H1 (cell line): ENCODE data around the gene SMARCC2. TPM values are rescaled to one million over a fixed set of nuclear protein-coding genes. Genes with fewer than 3 reads are reported as not detected.

Source experiments
- SIRT6 ChIP-seq: IDR thresholded peaks from one replicate; pipeline ENCODE4 v1.7.1; 2012; ENCODE audit warnings: low read length, inconsistent platforms
- polyA plus RNA-seq, 7 experiments: library from polyadenylated mRNA; depleted of rRNA in 3 of 7; stranded (reverse) in 5 of 7; unstranded in 2 of 7; fragments of >200 nt in 5 of 7; fragments of 200-250 nt in 2 of 7; gene quantifications; 1 replicate in 5 of 7; 2 replicates in 1 of 7; 4 replicates in 1 of 7; pipeline versions ENCODE4 v1.2.1 to v1.2.3, GENCODE V29; 2011 to 2013; ENCODE audit warnings: missing spikeins in 2 of 7, mixed read lengths in 2 of 7
- total RNA-seq: library from RNA; stranded (reverse); fragmentation: NEBNext Ultra II Directional; extraction: Animal tissue kit (Norgen Biotek cat#: 25700); gene quantifications from 2 replicates; pipeline ENCODE4 v1.2.1, GENCODE V29; 2021
- TF ChIP-seq, protein P1 (sequence below): IDR thresholded peaks from 2 replicates; pipeline ENCODE4 v1.6.1; 2012; ENCODE audit warnings: inconsistent platforms

Gene SMARCC2
- total and polyA plus RNA-seq, 2 of the 8 experiments (the other 6 are each of a cell fraction or from before 2014, with no cell fraction given) = 33.9 to 78.5 TPM

DNA sequence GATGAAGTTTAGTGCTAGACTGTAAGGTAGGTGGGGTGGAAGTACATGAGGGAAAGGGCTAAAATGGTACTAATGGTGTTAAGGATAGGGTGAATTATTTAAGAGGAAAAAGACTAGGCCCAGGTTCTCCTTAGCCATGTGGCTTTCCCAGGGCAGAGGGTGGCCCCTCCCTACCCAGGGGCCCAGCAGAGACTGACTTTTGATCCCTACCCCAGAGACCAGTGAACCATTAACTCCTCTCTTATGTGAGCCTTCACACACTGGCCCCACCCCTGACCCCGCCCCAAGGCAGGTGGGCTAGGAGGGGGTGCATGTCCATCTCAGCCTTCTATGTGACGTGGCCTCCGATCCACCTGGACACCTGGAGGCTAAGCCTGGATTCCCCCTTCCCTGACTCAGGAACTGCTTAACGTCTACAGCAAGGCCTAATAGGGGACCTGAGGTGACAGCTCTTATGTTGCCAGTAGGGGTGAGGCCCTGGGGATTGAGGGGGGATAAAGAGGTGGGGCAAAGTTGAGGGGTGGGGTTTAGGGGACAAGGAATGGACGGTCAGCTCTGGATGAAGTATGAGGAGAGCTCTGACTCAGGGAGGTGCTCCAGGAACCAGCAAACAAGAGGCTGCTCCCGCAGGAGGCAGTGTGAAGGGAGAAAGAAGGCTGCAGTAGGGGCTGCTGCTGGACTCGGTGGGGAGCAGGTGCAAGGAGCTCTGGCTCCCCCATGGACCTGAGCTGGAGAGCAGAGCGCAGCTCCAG is 41.3 kb upstream of the SMARCC2 start (continued):
- TF ChIP-seq, protein P1, sequence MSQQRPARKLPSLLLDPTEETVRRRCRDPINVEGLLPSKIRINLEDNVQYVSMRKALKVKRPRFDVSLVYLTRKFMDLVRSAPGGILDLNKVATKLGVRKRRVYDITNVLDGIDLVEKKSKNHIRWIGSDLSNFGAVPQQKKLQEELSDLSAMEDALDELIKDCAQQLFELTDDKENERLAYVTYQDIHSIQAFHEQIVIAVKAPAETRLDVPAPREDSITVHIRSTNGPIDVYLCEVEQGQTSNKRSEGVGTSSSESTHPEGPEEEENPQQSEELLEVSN = no peak
- no peak for TF ChIP-seq SIRT6
